ENCODE results near the gene NCOA7.

GRCh38 chr6:125942672-125943527 lies 152.1 kb downstream of the NCOA7 start:
- TF ChIP-seq CTCF (IDR thresholded peaks at IDR 0.05) (no peak), POLR2A (IDR thresholded peaks at IDR 0.05) (no peak)

All from adrenal gland (tissue), 5 donors.